ENCODE results near the gene BAZ2B. TPM values are rescaled to one million over a fixed set of nuclear protein-coding genes. Genes with fewer than 3 reads are reported as not detected.

Gene BAZ2B
- total RNA-seq, 1 experiment from 2014 or later: 54.9 TPM

DNA sequence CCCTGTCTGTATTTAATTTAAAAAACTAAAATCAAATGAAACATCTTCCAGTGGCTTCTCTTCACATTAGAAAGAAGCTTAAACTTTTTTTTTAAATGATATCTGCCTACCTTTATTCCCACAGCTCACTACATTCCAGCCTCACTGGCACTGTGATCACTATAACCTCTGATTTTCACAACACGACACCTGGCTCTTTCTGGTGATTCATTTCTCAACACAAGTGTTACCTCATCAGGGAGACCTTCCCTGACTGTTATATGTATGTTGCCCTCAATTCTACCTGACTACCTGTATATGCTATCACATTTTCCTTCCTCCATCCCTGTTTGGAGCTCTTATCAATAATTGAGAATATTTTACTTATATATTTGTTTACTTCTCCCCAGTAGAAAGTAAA lies 76.6 kb downstream of the BAZ2B start:
- Histone ChIP-seq H2BK20ac (ENCODE audit: low read depth, low read length, poor library complexity, severe bottlenecking) (no peak overlapping the region), H3K9me3 (ENCODE audit: control insufficient read depth, low read depth, low read length) (no peaks in the 10 kb centered on the region), H2BK15ac (ENCODE audit: low read depth, low read length) (no peak overlapping the region), H3K27ac (ENCODE audit: insufficient read length, low read depth, low read length) (no peak overlapping the region), H2AFZ (ENCODE audit: low read length) (no peak overlapping the region), H3K79me1 (ENCODE audit: insufficient read depth, low read depth, low read length, poor library complexity, severe bottlenecking) (no peaks in the 10 kb centered on the region), H4K20me1 (ENCODE audit: control insufficient read depth, insufficient read depth, insufficient read length) (no peaks in the 10 kb centered on the region), H2BK120ac (ENCODE audit: low read depth, low read length, poor library complexity, severe bottlenecking) (no peak overlapping the region), H3K56ac (ENCODE audit: insufficient read length, low read depth, low read length) (no peak overlapping the region), H4K5ac (ENCODE audit: insufficient read length, low read depth, low read length) (no peak overlapping the region), H2BK12ac (ENCODE audit: insufficient read length, low read depth, low read length) (no peak overlapping the region), H3K4me1 (ENCODE audit: insufficient read depth, low read length) (no peaks in the 10 kb centered on the region), H2BK5ac (ENCODE audit: insufficient read length, low read length) (no peak overlapping the region), H3K4ac (ENCODE audit: low read depth, low read length) (no peak overlapping the region), H4K8ac (replicated peaks; ENCODE audit: insufficient read length, low read depth, low read length) (no peak overlapping the region), H3K23me2 (ENCODE audit: insufficient read length, low read depth, low read length, poor library complexity, severe bottlenecking) (no peaks in the 10 kb centered on the region), H3K18ac (ENCODE audit: insufficient read length, low read depth, low read length) (no peak overlapping the region), H3K9ac (ENCODE audit: extremely low read depth, insufficient read length, low read length) (no peak overlapping the region), H3K4me2 (ENCODE audit: insufficient read depth, insufficient read length, low read length) (no peak overlapping the region), H3K23ac (ENCODE audit: insufficient read length, low read depth, low read length) (no peak overlapping the region), H4K91ac (ENCODE audit: insufficient read length, low read depth, low read length) (no peak overlapping the region), H3T11ph (ENCODE audit: low read length) (no peak overlapping the region), H3K27me3 (ENCODE audit: insufficient read depth, low read length) (no peaks in the 10 kb centered on the region), H3K79me2 (ENCODE audit: insufficient read depth, low read length) (no peaks in the 10 kb centered on the region), H3K14ac (ENCODE audit: insufficient read depth, low read length) (no peak overlapping the region), H2AK5ac (ENCODE audit: insufficient read length, low read length) (no peak overlapping the region)
- Mint-ChIP-seq H3K4me1 (no peaks in the 10 kb centered on the region), H3K36me3 (ENCODE audit: insufficient read depth in 1 of 3, low read depth in 3 of 3) (peaks cover 12 to 24% (median 17%) of the 10 kb centered on the region in 3 experiments), H3K27me3 (ENCODE audit: low read depth) (no peaks in the 10 kb centered on the region), H3K9me3 (peaks cover 0 to 3% of the 10 kb centered on the region in 2 experiments; a peak in 2 of 5 replicates), H3K4me3 (no peak overlapping the region), H3K27ac (no peak overlapping the region)
- TF ChIP-seq, protein P1, sequence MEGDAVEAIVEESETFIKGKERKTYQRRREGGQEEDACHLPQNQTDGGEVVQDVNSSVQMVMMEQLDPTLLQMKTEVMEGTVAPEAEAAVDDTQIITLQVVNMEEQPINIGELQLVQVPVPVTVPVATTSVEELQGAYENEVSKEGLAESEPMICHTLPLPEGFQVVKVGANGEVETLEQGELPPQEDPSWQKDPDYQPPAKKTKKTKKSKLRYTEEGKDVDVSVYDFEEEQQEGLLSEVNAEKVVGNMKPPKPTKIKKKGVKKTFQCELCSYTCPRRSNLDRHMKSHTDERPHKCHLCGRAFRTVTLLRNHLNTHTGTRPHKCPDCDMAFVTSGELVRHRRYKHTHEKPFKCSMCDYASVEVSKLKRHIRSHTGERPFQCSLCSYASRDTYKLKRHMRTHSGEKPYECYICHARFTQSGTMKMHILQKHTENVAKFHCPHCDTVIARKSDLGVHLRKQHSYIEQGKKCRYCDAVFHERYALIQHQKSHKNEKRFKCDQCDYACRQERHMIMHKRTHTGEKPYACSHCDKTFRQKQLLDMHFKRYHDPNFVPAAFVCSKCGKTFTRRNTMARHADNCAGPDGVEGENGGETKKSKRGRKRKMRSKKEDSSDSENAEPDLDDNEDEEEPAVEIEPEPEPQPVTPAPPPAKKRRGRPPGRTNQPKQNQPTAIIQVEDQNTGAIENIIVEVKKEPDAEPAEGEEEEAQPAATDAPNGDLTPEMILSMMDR (conservative IDR thresholded peaks at IDR 0.05): no peak
- no peak for DNase-seq
- no CpG with 5 or more reads among the region's 1 CpG for WGBS (ENCODE audit: extremely low coverage, insufficient read length, low lambda C conversion rate)

Measured in H9 (cell line).